LNCaP clone FGC (cell line): ENCODE results near the gene MAST4.
"Not testable (repeated sequence)": the region's sequence is repeated elsewhere in the genome, so short reads cannot be mapped to it uniquely, and the experiment has no call there.

Experiments
- DNase-seq: peaks from one replicate; pipeline ENCODE4 v3.0.0-alpha.2; 2011; ENCODE audit warnings: low read depth
- H3K4me3 ChIP-seq: 2 replicates; pipeline ENCODE4 v1.5.1; 2011; ENCODE audit warnings: mild to moderate bottlenecking, low read depth, low read length, control low read depth
- TF ChIP-seq, protein P1 (sequence below): IDR thresholded peaks from 2 replicates; pipeline ENCODE4 v1.5.1; 2012; ENCODE audit warnings: mild to moderate bottlenecking; ENCODE audit not compliant: control insufficient read depth, insufficient read depth; ENCODE audit errors: extremely low read depth

The MAST4 gene

DNA sequence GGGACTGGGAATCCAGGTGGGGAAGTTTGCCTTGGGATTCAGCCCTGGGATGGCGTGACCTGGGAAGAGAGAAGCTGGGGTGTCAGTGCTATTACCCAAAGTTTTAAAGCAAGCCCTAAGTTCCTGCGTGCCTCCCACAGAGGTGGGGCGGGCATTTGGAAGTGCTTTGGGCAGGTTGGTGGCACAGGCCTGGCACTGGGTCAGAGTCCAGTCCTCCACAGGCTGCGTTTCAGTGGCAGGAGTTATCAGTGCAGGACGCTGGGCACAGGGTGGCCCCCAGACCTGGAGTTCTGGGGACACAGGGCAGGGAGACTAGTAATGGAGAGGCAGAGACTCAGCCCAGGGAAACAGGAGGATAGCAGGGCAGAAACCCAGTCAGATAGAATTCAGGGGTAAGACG is 147.2 kb downstream of the MAST4 start:
- no peak for DNase-seq
- TF ChIP-seq, protein P1, sequence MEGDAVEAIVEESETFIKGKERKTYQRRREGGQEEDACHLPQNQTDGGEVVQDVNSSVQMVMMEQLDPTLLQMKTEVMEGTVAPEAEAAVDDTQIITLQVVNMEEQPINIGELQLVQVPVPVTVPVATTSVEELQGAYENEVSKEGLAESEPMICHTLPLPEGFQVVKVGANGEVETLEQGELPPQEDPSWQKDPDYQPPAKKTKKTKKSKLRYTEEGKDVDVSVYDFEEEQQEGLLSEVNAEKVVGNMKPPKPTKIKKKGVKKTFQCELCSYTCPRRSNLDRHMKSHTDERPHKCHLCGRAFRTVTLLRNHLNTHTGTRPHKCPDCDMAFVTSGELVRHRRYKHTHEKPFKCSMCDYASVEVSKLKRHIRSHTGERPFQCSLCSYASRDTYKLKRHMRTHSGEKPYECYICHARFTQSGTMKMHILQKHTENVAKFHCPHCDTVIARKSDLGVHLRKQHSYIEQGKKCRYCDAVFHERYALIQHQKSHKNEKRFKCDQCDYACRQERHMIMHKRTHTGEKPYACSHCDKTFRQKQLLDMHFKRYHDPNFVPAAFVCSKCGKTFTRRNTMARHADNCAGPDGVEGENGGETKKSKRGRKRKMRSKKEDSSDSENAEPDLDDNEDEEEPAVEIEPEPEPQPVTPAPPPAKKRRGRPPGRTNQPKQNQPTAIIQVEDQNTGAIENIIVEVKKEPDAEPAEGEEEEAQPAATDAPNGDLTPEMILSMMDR, result no peak
- H3K4me3 ChIP-seq, result no peak overlapping the region

DNA sequence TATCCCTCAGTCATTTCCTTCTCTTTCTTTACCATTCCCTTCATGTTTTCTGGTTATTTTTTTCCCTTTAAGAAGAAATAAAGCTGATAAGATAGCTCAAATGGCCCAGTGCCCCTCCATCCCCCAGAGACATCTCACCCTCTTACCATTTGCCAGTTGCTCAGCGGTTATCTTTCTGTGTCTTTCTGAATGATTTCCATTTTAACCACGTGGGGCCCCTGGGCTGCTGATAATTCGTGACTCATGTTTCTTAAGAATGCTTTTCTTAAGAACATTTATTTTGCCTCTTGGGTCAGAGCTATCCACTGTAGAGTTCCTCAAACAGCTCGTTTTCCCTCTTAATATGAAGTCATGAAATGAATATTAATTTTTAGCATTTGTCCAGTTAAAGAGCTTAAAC is 147.8 kb downstream of the MAST4 start:
- TF ChIP-seq, protein P1, result no peak
- no peak for DNase-seq
- no peak overlapping the region for H3K4me3 ChIP-seq

DNA sequence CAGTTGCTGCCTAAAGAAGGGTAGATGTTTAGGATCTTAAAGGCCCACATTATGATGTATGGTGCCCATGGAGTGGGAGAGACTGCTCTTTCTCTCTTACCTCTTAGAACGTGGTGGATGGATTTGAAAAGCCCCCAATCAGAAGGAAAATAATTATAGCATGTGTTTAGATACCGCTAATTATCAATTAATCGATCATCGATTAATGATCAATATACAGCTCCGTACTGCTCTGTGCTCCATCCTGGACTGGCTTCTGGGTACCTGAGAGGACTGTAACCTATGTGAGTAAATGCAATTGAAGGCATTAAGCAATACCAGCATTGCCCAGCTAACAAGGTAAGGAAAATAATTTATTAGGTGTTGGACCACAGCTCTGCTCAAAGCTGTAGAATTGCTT is 149.1 kb downstream of the MAST4 start:
- TF ChIP-seq, protein P1, result no peak
- H3K4me3 ChIP-seq, result no peak overlapping the region
- DNase-seq, result no peak

DNA sequence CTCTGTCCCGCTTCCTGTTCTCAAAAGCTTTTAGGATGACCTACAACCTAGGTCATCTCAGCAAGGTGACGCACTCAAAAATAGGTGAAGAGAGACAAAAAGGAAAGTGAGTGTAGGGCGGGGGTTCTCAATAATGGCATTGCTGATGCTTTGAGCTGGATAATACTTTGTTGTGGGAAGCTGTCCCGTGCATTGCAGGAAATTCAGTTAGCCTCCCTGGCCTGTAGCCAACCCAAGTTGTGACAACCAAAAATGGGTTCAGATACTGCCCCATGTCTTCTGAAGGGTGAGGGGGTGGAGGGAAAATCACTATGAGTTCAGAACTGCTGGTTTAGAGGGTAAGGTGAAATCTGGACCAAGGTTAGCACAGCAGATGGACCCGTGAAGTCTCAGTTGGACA is 151.4 kb downstream of the MAST4 start:
- no peak for DNase-seq
- H3K4me3 ChIP-seq, result no peak overlapping the region
- TF ChIP-seq, protein P1, result no peak

DNA sequence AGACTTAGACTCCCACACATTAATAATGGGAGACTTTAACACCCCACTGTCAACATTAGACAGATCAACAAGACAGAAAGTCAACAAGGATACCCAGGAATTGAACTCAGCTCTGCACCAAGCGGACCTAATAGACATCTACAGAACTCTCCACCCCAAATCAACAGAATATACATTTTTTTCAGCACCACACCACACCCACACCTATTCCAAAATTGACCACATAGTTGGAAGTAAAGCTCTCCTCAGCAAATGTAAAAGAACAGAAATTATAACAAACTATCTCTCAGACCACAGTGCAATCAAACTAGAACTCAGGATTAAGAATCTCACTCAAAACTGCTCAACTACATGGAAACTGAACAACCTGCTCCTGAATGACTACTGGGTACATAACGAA is 156.5 kb downstream of the MAST4 start:
- H3K4me3 ChIP-seq, DNase-seq: not testable (repeated sequence)

DNA sequence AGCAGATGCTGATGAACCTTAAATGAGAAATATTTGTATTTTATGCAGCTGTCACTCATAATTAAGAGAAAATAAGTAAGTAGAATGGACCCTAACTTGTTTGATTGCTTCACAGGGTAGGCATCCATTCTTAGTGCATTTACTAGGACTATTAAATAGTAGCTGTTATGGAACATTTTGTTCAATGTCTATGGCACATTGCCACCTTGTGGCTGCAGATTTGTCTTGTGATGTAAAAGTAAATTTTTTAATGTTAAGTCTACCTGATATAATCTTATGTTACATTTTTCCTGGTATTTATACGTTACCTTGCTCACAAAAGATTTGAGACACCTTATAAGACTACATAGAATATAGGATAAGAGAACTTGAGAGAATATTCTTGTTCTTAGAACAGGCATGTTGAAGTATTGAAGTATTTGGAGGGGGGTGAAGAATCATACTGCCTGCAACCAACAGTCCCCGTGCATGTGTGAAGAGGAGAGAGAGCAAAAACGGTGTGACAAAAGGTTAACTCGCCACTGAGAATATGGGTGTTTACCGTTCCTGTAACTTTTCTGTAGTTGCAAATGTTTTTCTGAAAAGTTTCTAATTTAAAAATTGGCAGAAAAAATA is 161.1 kb downstream of the MAST4 start:
- DNase-seq, result peak; percentile 81
- H3K4me3 ChIP-seq, result no peak overlapping the region
- TF ChIP-seq, protein P1, result peak; percentile 68

DNA sequence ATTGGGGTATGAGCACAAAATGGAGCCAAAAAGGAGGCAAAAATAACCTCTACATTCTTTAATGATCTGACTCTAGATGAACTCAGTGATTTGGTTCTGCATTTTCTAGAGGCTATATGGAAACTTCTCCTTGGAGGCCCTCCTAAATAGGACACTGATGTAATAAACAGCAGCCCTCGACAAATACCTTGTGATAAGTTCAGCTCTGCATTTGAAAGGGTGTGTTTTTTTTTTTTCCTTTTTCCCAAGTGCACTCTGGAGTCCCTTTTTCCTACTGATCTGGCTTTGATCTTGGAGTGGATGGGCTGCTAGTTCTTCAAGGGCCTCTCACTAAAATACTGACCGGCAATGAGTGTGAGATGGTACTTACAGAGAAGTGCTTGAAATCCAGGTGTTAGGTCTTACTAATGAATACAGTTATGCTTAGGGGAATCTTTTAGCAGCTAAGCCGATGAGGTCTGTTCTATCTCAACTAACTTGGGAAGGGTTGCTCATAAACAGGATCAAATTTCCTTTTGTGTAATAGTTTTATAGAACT is 161.7 kb downstream of the MAST4 start:
- H3K4me3 ChIP-seq, result no peak overlapping the region
- TF ChIP-seq, protein P1, result no peak
- no peak for DNase-seq
